NCI-H1048 (cell line): Measurements from ENCODE around the gene CEP85.

Experiments used
- DNase-seq: peaks from one replicate; lab custom pipeline; 2025; lab: John Stamatoyannopoulos, UW

Gene CEP85

GRCh38 chr1:26278303-26278702 lies 44.3 kb downstream of the CEP85 start:
- DNase-seq: no peak

GRCh38 chr1:26278724-26279455 lies 44.9 kb downstream of the CEP85 start:
- no peak for DNase-seq

GRCh38 chr1:26279456-26280332 lies 45.7 kb downstream of the CEP85 start, which contains the start of gene SH3BGRL3:
TSS of gene SH3BGRL3 (plus strand) at chr1:26280086. CDS start at chr1:26280156, 70 bp downstream.
- peak; percentile 46 for DNase-seq

- DNase-seq: no peak
Measured at GRCh38 chr1:26280333-26281042, 46.5 kb downstream of the CEP85 start.

- no peak for DNase-seq
Measured at GRCh38 chr1:26281091-26281958, 47.3 kb downstream of the CEP85 start.

GRCh38 chr1:26281971-26282370 lies 48.0 kb downstream of the CEP85 start:
- no peak for DNase-seq

GRCh38 chr1:26282401-26282918 lies 48.5 kb downstream of the CEP85 start:
- no peak for DNase-seq

- DNase-seq: no peak
Measured at GRCh38 chr1:26283279-26283853, 49.4 kb downstream of the CEP85 start.

- DNase-seq: no peak
Measured at GRCh38 chr1:26283871-26284596, 50.0 kb downstream of the CEP85 start.

GRCh38 chr1:26284597-26285347 lies 50.8 kb downstream of the CEP85 start:
- DNase-seq: no peak

GRCh38 chr1:26285366-26286063 lies 51.5 kb downstream of the CEP85 start:
- DNase-seq: no peak

- no peak for DNase-seq
Measured at GRCh38 chr1:26286064-26286416, 52.0 kb downstream of the CEP85 start.

GRCh38 chr1:26287033-26287711 lies 53.2 kb downstream of the CEP85 start:
- no peak for DNase-seq

GRCh38 chr1:26287811-26288210 lies 53.8 kb downstream of the CEP85 start:
- DNase-seq: no peak

GRCh38 chr1:26288311-26288941 lies 54.4 kb downstream of the CEP85 start:
- no peak for DNase-seq

GRCh38 chr1:26289158-26290059 lies 55.4 kb downstream of the CEP85 start:
- DNase-seq: no peak
